Left ventricle myocardium inferior (tissue), 1 donor: ENCODE results near the gene GUSB. TPM values are rescaled to one million over a fixed set of nuclear protein-coding genes. Genes with fewer than 3 reads are reported as not detected.

Source experiments
- DNase-seq: peaks from one replicate; pipeline ENCODE4 v3.0.0-alpha.2; 2020
- H3K27ac ChIP-seq: fragments of 200-600 bp; replicated peaks from 2 replicates; pipeline ENCODE4 v1.8.0; 2021
- H3K27me3 ChIP-seq: fragments of 200-600 bp; 2 replicates; pipeline ENCODE4 v1.8.0; 2021; ENCODE audit warnings: low read depth
- H3K36me3 ChIP-seq: fragments of 200-600 bp; 2 replicates; pipeline ENCODE4 v1.8.0; 2021
- H3K4me1 ChIP-seq: fragments of 200-600 bp; 2 replicates; pipeline ENCODE4 v1.8.0; 2021
- H3K4me3 ChIP-seq: fragments of 200-600 bp; 2 replicates; pipeline ENCODE4 v1.8.0; 2021; ENCODE audit warnings: mild to moderate bottlenecking, moderate library complexity
- H3K9me3 ChIP-seq: fragments of 200-600 bp; replicated peaks from 2 replicates; pipeline ENCODE4 v1.8.0; 2021
- intact Hi-C: fragments of 100-400 bp; cut with micrococcal nuclease; formaldehyde crosslinking; loops from one replicate; pipeline ENCODE4 v1.11.0; 2022
- total RNA-seq: library from RNA; stranded (reverse); fragmentation: NEBNext Ultra II Directional; extraction: Animal tissue kit (Norgen Biotek cat#: 25700); gene quantifications from one replicate; pipeline ENCODE4 v1.2.1, GENCODE V29; 2021
- TF ChIP-seq, protein P1 (sequence below): fragments of 200-600 bp; IDR thresholded peaks from 2 replicates; pipeline ENCODE4 v1.8.0; 2021; ENCODE audit warnings: antibody characterized with exemption, mild to moderate bottlenecking, borderline replicate concordance
- donor health status: DM: no; HTN: yes; CAD: no; lungs with severe emphysema.

The GUSB gene
- total RNA-seq, 1 donor from 2014 or later = 15.4 TPM

DNA sequence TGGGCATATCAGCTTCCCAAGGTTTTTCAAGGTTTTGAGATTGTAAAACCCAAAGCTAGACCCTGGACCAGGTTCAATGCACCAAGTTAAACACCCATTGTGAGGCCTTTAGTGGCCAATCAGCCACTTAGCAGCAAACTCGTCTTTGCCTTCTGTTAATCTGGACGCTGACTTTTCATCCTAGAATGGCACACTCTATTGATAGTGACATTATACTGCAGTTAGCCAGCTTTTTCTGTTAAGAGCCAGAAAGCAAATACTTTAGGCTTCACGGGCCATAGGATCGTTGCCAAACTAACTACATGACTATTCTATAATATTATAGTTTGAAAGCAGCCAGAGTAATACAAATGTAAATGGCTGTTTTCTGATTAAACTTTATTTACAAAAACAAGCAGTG, 57.8 kb downstream of the GUSB start:
- Histone ChIP-seq H3K9me3 (no peaks in the 10 kb centered on the region), H3K4me3 (no peak overlapping the region), H3K27me3 (no peaks in the 10 kb centered on the region), H3K36me3 (no peaks in the 10 kb centered on the region), H3K27ac (no peak overlapping the region), H3K4me1 (peaks cover 23% of the 10 kb centered on the region)
- DNase-seq = no peak
- TF ChIP-seq, protein P1, sequence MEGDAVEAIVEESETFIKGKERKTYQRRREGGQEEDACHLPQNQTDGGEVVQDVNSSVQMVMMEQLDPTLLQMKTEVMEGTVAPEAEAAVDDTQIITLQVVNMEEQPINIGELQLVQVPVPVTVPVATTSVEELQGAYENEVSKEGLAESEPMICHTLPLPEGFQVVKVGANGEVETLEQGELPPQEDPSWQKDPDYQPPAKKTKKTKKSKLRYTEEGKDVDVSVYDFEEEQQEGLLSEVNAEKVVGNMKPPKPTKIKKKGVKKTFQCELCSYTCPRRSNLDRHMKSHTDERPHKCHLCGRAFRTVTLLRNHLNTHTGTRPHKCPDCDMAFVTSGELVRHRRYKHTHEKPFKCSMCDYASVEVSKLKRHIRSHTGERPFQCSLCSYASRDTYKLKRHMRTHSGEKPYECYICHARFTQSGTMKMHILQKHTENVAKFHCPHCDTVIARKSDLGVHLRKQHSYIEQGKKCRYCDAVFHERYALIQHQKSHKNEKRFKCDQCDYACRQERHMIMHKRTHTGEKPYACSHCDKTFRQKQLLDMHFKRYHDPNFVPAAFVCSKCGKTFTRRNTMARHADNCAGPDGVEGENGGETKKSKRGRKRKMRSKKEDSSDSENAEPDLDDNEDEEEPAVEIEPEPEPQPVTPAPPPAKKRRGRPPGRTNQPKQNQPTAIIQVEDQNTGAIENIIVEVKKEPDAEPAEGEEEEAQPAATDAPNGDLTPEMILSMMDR = no peak
- intact Hi-C loops = no loop called here

DNA sequence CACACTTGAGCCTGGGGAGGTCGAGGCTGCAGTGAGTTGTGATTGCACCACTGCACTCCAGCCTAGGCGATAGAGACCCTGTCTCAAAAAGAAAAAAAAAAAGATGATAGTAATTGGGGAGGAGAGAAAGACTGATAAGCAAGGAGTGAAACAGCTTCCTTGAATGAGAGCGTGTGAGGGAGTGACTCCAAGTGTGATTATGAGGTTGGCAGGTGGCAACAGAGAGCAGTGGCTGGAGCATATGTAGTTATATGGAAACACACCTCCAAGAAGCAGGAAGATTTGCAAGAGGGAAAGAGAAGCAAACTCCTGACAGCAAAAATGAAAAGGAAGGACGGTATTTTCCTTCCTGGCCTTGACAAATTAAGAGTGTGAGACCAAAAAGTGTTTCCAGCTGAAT, 58.7 kb downstream of the GUSB start:
- intact Hi-C loops = no loop called here
- H3K27ac ChIP-seq = no peak overlapping the region
- H3K36me3 ChIP-seq = no peaks in the 10 kb centered on the region
- H3K9me3 ChIP-seq = no peaks in the 10 kb centered on the region
- H3K27me3 ChIP-seq = no peaks in the 10 kb centered on the region
- peaks cover 23% of the 10 kb centered on the region for H3K4me1 ChIP-seq
- DNase-seq = no peak
- TF ChIP-seq, protein P1 = no peak
- H3K4me3 ChIP-seq = no peak overlapping the region

DNA sequence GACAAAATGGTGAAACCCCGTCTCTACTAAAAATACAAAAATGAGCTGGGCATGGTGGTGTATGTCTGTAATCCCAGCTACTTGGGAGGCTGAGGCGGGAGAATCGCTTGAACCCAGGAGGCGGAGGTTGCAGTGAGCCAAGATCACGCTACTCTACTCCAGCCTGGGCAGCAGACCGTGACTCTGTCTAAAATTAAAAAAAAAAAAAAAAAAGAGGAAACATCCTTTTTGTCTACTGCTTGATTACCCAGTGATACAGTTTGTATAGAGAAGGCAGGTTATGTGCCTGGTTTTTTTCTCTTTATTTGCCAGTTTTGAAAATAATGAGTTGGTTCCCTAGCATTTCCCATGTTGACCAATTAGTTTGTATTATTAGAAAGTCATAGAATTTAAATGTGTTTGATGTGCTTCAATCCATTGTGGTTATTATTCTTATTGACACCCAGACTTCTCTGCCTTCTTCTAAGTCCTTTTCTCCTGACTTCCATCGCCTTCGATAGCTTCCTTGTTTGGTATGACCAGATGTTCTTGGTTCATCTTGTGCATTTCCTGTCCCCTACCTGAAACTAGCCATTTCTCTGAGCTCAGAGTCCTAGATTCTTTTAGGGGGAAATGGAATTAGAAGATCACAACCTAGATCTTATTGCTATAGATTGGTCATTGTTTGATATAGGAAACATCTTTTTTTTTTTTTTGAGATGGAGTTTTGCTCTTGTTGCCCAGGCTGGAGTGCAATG, 65.9 kb downstream of the GUSB start:
- intact Hi-C loops = no loop called here
- DNase-seq = no peak
- H3K4me1 ChIP-seq = no peaks in the 10 kb centered on the region
- H3K27me3 ChIP-seq = no peaks in the 10 kb centered on the region
- H3K36me3 ChIP-seq = no peaks in the 10 kb centered on the region
- TF ChIP-seq, protein P1 = no peak
- H3K4me3 ChIP-seq = no peak overlapping the region
- H3K27ac ChIP-seq = no peak overlapping the region
- H3K9me3 ChIP-seq = no peaks in the 10 kb centered on the region

DNA sequence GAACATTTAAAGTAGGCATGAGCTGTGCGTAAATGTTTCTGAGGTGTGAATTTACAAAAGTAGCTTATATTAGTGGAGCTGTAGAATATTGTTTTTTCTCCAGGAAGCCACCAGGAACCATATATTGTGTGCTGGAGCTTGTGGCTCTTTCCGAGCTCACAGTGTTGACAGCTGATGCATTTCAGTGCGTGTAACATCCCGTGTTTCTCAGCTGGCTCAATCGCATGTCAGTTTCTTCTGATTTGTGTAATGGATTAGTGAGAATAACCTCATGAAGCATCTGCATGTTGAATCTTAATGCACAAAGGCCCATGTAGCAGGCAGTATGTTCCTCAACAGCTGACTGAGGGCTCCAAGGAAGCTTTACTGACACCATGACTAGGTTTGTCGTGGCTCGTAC, 69.8 kb downstream of the GUSB start:
- intact Hi-C loops = no loop called here
- H3K9me3 ChIP-seq = no peaks in the 10 kb centered on the region
- no peaks in the 10 kb centered on the region for H3K27me3 ChIP-seq

More for the DNA sequence above, 69.8 kb downstream of the GUSB start:
- Histone ChIP-seq H3K4me3 (no peak overlapping the region), H3K27ac (no peak overlapping the region), H3K4me1 (peaks cover 11% of the 10 kb centered on the region), H3K36me3 (no peaks in the 10 kb centered on the region)
- no peak for DNase-seq
- TF ChIP-seq, protein P1 = no peak

Other genes starting within 250 kb of the GUSB start
- gene VKORC1L1, start 109.1 kb downstream of the GUSB start, total RNA-seq = 19.2 TPM
- gene ASL, start 93.6 kb upstream of the GUSB start, total RNA-seq = 8.5 TPM
- gene CRCP, start 132.6 kb upstream of the GUSB start, total RNA-seq = 23.2 TPM
- 5.7 TPM for gene TPST1, start 223.1 kb upstream of the GUSB start, total RNA-seq